SK-N-SH (cell line): ENCODE results near the gene INF2. TPM values are rescaled to one million over a fixed set of nuclear protein-coding genes. Genes with fewer than 3 reads are reported as not detected.

Experiments
- CTCF ChIA-PET: fragments of 300-600, 350-600 bp; formaldehyde crosslinking; extraction: SDS; loops from one replicate; lab custom pipeline; 2021; lab: Yijun Ruan, JAX
- POLR2A ChIA-PET: fragments of 350-600 bp; sonication (Branson Sonifier 250); formaldehyde crosslinking; extraction: SDS; loops from one replicate; lab custom pipeline; 2020; ENCODE audit warnings: antibody characterized with exemption, inconsistent platforms; lab: Yijun Ruan, JAX
- DNase-seq: peaks from one replicate; pipeline ENCODE4 v3.0.0; 2012
- H2AFZ ChIP-seq: fragments of 200-600 bp; sonication (generic); 2 replicates; pipeline ENCODE4 v1.8.1; 2016; ENCODE audit warnings: antibody characterized with exemption, mild to moderate bottlenecking, low read depth
- H3F3A ChIP-seq: fragments of 200-600 bp; sonication (generic); replicated peaks from 2 replicates; pipeline ENCODE3; 2016; ENCODE audit warnings: antibody characterized with exemption, mild to moderate bottlenecking; ENCODE audit not compliant: insufficient read depth
- H3K27ac ChIP-seq, 2 experiments: fragments of 200-500 bp in 1 of 2; fragments of 200-600 bp in 1 of 2; sonication (Bioruptor generic) in 1 of 2; sonication (generic), shearing (Covaris generic) in 1 of 2; 2 replicates each; pipeline versions ENCODE4 v1.5.1 to v1.6.1; 2014 to 2016; ENCODE audit warnings: low read depth in 2 of 2, inconsistent platforms in 1 of 2, low read length in 1 of 2, mild to moderate bottlenecking in 1 of 2, mixed read lengths in 1 of 2
- H3K27me3 ChIP-seq: fragments of 200-600 bp; sonication (generic), shearing (Covaris generic); 2 replicates; pipeline ENCODE4 v1.6.1; 2016; ENCODE audit warnings: mixed run types; ENCODE audit not compliant: insufficient read depth
- H3K36me3 ChIP-seq, 2 experiments: fragments of 200-500 bp in 1 of 2; fragments of 200-600 bp in 1 of 2; sonication (Bioruptor generic) in 1 of 2; sonication (generic) in 1 of 2; replicated peaks in 1 of 2; 2 replicates each; pipeline versions ENCODE3 to v1.5.1; 2014 to 2016; ENCODE audit warnings: low read length in 1 of 2, mild to moderate bottlenecking in 1 of 2; ENCODE audit not compliant: insufficient read depth in 2 of 2, control insufficient read depth in 1 of 2
- H3K4me1 ChIP-seq, 2 experiments: fragments of 200-500 bp in 1 of 2; fragments of 200-600 bp in 1 of 2; sonication (Bioruptor generic) in 1 of 2; sonication (generic), shearing (Covaris generic) in 1 of 2; 2 replicates each; pipeline versions ENCODE4 v1.5.1 to v1.6.1; 2014 to 2016; ENCODE audit warnings: low read depth in 1 of 2, low read length in 1 of 2, mixed run types in 1 of 2; ENCODE audit not compliant: insufficient read depth in 2 of 2, control insufficient read depth in 1 of 2
- H3K4me2 ChIP-seq: fragments of 200-600 bp; sonication (generic), shearing (Covaris generic); 2 replicates; pipeline ENCODE4 v1.6.1; 2017; ENCODE audit warnings: mixed run types
- H3K4me3 ChIP-seq, 2 experiments: fragments of 200-500 bp in 1 of 2; fragments of 200-600 bp in 1 of 2; sonication (Bioruptor generic) in 1 of 2; sonication (generic), shearing (Covaris generic) in 1 of 2; 2 replicates each; pipeline versions ENCODE4 v1.5.1 to v1.8.1; 2014 to 2016; ENCODE audit warnings: low read depth in 2 of 2, inconsistent platforms in 1 of 2, low read length in 1 of 2, mild to moderate bottlenecking in 1 of 2, mixed read lengths in 1 of 2, moderate library complexity in 1 of 2
- H3K79me2 ChIP-seq: fragments of 200-600 bp; sonication (generic); 2 replicates; pipeline ENCODE4 v1.8.1; 2017; ENCODE audit warnings: mild to moderate bottlenecking; ENCODE audit not compliant: insufficient read depth
- H3K9ac ChIP-seq: fragments of 200-600 bp; sonication (generic); 2 replicates; pipeline ENCODE4 v1.6.1; 2017; ENCODE audit warnings: mixed run types
- H3K9me2 ChIP-seq: fragments of 200-600 bp; sonication (generic); 2 replicates; pipeline ENCODE4 v1.6.1; 2017; ENCODE audit warnings: mixed run types
- H3K9me3 ChIP-seq: fragments of 200-600 bp; sonication (generic); 2 replicates; pipeline ENCODE4 v1.6.1; 2017; ENCODE audit warnings: mixed run types, mild to moderate bottlenecking, moderate library complexity
- H4K20me1 ChIP-seq: fragments of 200-600 bp; sonication (generic); 2 replicates; pipeline ENCODE4 v1.6.1; 2017; ENCODE audit warnings: mild to moderate bottlenecking, mixed run types; ENCODE audit not compliant: insufficient read depth
- CHD2 ChIP-seq: fragments of 150-350 bp; IDR thresholded peaks from 2 replicates; pipeline ENCODE4 v1.6.1; 2018; ENCODE audit warnings: low read length; ENCODE audit not compliant: partially characterized antibody
- ELF1 ChIP-seq: IDR thresholded peaks from 2 replicates; pipeline ENCODE4 v1.4.0; 2012
- EP300 ChIP-seq, 2 experiments: IDR thresholded peaks; 2 replicates each; pipeline versions ENCODE4 v1.4.0 to v1.6.1; 2012; ENCODE audit warnings: borderline replicate concordance in 1 of 2, low read depth in 1 of 2, low read length in 1 of 2
- EZH2phosphoT487 ChIP-seq: fragments of 200-600 bp; sonication (generic); IDR thresholded peaks from 2 replicates; pipeline ENCODE4 v1.6.1; 2017; ENCODE audit warnings: low read depth, mixed run types, mild to moderate bottlenecking, antibody characterized with exemption, moderate library complexity, borderline replicate concordance
- POLR2AphosphoS5 ChIP-seq: IDR thresholded peaks from 2 replicates; pipeline ENCODE4 v1.6.1; 2012; ENCODE audit warnings: low read depth, low read length
- RAD21 ChIP-seq: IDR thresholded peaks from 2 replicates; pipeline ENCODE4 v1.6.1; 2012; ENCODE audit warnings: mild to moderate bottlenecking, low read length
- RFX5 ChIP-seq: IDR thresholded peaks from 2 replicates; pipeline ENCODE4 v1.6.1; 2012; ENCODE audit warnings: mild to moderate bottlenecking, improper control_type of control experiment, low read length
- WGBS: methylation state at CpG from one replicate; pipeline ENCODE4 v1.1.6; 2017; ENCODE audit warnings: low lambda C conversion rate; 5-methylcytosine and 5-hydroxymethylcytosine counted together
- polyA plus RNA-seq, 3 experiments: library from polyadenylated mRNA; depleted of rRNA; stranded (reverse); fragments of >200 nt; gene quantifications; 2 replicates each; pipeline ENCODE4 v1.2.3, GENCODE V29; 2012
- TF ChIP-seq, protein P1 (sequence below): IDR thresholded peaks from 2 replicates; pipeline ENCODE4 v1.4.0; 2012; ENCODE audit warnings: low read depth, borderline replicate concordance
- TF ChIP-seq, protein P2 (sequence below): IDR thresholded peaks from 2 replicates; pipeline ENCODE4 v1.6.1; 2012; ENCODE audit warnings: mild to moderate bottlenecking, low read depth, low read length, moderate library complexity

Gene INF2
- polyA plus RNA-seq, 1 of the 3 experiments (the other 2 are of a cell fraction), result 32.5 TPM

DNA sequence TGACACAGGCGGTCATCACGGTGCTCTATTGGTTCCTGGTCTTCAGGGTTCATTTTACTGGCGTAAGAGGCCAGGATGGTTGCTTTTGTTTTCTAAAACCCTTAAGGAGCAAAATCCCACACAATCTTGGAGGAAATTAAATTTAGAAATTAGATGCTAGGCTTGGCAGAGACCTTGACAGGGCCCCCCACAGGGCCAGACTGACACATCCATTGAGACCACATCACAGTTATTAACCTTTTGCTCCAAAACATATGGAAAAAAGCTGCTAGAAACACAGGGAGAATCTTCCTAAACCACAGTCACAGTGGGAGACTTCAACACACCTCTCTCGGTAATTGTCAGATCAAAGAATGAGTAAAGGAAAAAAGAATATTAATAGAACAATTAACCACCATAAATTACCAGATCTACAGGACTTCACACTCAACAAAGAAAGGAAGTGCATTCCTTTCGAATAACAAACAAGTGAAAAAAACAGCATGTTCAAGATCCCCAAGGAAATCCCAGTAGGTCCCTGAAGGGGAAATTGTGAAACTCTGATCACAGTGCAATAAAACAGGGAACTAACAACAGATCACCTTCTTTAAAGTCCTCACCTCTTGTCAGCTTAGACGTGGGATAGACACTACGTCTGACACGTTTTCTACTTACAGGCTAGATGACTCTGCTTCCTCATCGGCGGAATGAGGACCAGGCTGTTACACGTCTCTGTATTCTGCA is 44.6 kb upstream of the INF2 start (continued):
- TF ChIP-seq, protein P1, sequence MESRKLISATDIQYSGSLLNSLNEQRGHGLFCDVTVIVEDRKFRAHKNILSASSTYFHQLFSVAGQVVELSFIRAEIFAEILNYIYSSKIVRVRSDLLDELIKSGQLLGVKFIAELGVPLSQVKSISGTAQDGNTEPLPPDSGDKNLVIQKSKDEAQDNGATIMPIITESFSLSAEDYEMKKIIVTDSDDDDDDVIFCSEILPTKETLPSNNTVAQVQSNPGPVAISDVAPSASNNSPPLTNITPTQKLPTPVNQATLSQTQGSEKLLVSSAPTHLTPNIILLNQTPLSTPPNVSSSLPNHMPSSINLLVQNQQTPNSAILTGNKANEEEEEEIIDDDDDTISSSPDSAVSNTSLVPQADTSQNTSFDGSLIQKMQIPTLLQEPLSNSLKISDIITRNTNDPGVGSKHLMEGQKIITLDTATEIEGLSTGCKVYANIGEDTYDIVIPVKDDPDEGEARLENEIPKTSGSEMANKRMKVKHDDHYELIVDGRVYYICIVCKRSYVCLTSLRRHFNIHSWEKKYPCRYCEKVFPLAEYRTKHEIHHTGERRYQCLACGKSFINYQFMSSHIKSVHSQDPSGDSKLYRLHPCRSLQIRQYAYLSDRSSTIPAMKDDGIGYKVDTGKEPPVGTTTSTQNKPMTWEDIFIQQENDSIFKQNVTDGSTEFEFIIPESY, result no peak
- TF ChIP-seq, all 33 proteins: peak for 0

DNA sequence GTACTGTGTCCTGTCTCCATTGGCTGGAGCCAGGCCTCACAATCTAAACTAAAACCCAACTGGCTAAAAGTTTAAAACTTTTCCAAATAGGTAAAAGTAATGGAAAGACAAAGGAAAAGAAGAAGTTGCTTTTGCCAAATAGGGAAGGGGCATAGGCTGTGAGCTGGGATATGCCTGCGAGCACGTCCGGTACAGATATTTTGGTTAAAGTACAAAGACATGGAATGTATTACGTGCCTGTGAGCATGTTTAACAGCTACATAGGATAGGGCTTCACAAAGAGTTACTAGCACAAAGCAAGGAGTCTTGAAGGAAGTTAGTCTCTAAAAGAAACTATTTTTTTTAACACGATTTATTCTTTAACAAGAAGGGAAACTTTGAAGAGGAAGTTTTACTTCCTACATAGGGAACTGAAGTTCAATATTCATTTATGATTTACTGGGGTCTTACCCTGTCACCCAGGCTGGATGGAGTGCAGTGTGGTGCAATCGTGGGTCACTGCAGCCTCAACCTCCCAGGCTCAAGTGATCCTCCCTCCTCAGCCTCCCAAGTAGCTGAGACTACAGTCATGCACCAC is 41.9 kb upstream of the INF2 start:
- ChIA-PET CTCF (interaction anchor here (1.0 to 1.6 kb wide), 2 partner anchors 52 to 570 kb away, joined by 3 read pairs; no protein-coding TSS in a partner anchor), POLR2A (no interaction called here)
- H3F3A ChIP-seq, result no peaks in the 10 kb centered on the region
- TF ChIP-seq RFX5 (no peak), ELF1 (no peak), RAD21 (no peak), EP300 (IDR thresholded peaks at IDR 0.05; ENCODE audit: borderline replicate concordance in 1 of 2, low read depth in 1 of 2, low read length in 1 of 2) (no peak), EZH2phosphoT487 (no peak), POLR2AphosphoS5 (no peak), CHD2 (no peak)
- TF ChIP-seq, protein P2, sequence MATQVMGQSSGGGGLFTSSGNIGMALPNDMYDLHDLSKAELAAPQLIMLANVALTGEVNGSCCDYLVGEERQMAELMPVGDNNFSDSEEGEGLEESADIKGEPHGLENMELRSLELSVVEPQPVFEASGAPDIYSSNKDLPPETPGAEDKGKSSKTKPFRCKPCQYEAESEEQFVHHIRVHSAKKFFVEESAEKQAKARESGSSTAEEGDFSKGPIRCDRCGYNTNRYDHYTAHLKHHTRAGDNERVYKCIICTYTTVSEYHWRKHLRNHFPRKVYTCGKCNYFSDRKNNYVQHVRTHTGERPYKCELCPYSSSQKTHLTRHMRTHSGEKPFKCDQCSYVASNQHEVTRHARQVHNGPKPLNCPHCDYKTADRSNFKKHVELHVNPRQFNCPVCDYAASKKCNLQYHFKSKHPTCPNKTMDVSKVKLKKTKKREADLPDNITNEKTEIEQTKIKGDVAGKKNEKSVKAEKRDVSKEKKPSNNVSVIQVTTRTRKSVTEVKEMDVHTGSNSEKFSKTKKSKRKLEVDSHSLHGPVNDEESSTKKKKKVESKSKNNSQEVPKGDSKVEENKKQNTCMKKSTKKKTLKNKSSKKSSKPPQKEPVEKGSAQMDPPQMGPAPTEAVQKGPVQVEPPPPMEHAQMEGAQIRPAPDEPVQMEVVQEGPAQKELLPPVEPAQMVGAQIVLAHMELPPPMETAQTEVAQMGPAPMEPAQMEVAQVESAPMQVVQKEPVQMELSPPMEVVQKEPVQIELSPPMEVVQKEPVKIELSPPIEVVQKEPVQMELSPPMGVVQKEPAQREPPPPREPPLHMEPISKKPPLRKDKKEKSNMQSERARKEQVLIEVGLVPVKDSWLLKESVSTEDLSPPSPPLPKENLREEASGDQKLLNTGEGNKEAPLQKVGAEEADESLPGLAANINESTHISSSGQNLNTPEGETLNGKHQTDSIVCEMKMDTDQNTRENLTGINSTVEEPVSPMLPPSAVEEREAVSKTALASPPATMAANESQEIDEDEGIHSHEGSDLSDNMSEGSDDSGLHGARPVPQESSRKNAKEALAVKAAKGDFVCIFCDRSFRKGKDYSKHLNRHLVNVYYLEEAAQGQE, result no peak
- no peak overlapping the region for H3K27ac ChIP-seq
- WGBS, result 61% methylated on average over 6 of the region's 6 CpGs
- no peaks in the 10 kb centered on the region for H4K20me1 ChIP-seq
- H3K27me3 ChIP-seq, result no peaks in the 10 kb centered on the region
- H3K9me3 ChIP-seq, result no peaks in the 10 kb centered on the region
- no peak overlapping the region for H3K4me3 ChIP-seq
- H2AFZ ChIP-seq, result no peak overlapping the region
- peaks cover 0 to 2% of the 10 kb centered on the region in 2 experiments; a peak in 1 of 4 replicates for H3K4me1 ChIP-seq
- no peaks in the 10 kb centered on the region for H3K79me2 ChIP-seq
- H3K36me3 ChIP-seq, result no peaks in the 10 kb centered on the region
- H3K9me2 ChIP-seq, result no peaks in the 10 kb centered on the region
- no peak for DNase-seq
- H3K9ac ChIP-seq, result no peak overlapping the region
- H3K4me2 ChIP-seq, result no peak overlapping the region
